ENCODE data around the gene CCDC60.

DNA sequence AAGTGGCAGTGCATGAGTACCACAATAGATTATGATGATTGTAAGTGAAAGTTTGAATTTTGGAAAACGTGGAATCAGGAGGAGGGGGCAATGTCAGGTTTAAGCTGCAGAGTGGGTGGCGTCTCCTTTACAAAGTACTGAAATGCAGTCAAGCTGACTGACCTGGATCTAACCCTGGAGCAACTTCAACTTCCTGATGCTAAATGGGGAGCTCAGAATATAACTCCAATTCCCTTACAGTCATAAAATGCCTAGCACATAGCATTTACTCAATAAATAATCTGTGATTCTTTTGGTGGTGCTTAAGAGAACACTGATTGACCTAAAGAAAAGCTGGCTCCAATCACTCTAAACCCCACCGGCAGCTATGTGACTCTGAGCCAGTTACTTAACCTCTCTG, 38.5 kb downstream of the CCDC60 start:
- TF ChIP-seq FOXK2 (IDR thresholded peaks at IDR 0.05) (no peak), RELA (CRISPR knock-in tag; IDR thresholded peaks at IDR 0.05) (no peak), ZNF569 (CRISPR knock-in tag; IDR thresholded peaks at IDR 0.05; ENCODE audit: borderline replicate concordance) (no peak), ZNF331 (CRISPR knock-in tag; IDR thresholded peaks at IDR 0.05) (no peak)
